Colon (tissue), 2 donors: ENCODE measurements around the gene EML4.
"Not testable (repeated sequence)": the region's sequence is repeated elsewhere in the genome, so short reads cannot be mapped to it uniquely, and the experiment has no call there.

Source experiments
- FAIRE-seq: peaks from 2 replicates; lab custom pipeline; 2012; peaks lifted over from hg19 to GRCh38; lab: Jason Lieb, UNC
- donor health status: control.
- donor health status: control.

EML4 gene

GRCh38 chr2:42360493-42360889 is 191.3 kb downstream of the EML4 start:
- FAIRE-seq: no peak

- no peak for FAIRE-seq
These were observed 192.0 kb downstream of the EML4 start, which contains the start of gene COX7A2L for GRCh38 chr2:42360890-42361727. Gene COX7A2L (minus strand): TSS chr2:42361217. CDS start chr2:42361161, 56 bp downstream.

GRCh38 chr2:42361728-42362283 is 192.7 kb downstream of the EML4 start:
- no peak for FAIRE-seq

DNA sequence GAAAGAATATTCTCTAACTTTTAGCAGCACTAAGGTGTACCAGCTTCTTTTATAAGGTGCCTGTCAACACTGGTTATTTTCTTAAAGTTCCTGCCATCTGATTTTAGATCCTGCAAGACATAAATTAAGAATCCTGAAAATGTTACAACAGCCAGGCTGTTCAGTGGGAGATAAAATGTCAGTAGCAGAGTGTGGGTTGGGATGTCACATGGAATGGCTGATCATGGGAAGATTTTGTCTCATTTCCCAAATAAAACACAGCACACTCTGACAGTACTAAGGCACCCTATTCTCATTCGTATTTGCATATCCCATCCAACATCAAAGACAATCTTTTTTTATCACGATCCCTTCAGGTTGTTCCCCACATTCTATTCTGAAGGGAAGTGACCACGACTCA is 194.3 kb downstream of the EML4 start:
- FAIRE-seq: no peak

GRCh38 chr2:42364658-42365057 is 195.5 kb downstream of the EML4 start:
- FAIRE-seq: no peak

DNA sequence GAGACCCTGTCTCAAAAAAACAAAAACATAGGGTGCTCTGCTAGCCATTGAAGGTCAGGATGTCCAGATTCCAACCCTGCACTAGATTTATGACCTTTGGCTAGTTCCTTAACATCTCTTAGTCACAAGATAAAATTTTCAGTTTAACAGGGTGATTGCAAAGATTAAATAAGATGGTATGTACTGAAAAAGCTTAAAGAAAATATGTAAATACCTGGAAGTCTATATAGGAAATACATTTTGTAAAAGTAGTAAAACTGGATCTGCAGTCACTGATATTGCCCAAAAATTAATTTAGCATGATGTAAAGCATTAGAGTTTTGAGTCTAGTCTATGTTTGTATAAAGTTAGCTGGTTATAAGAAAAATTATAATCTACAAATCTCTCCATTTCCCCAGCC is 197.3 kb downstream of the EML4 start:
- FAIRE-seq: no peak

DNA sequence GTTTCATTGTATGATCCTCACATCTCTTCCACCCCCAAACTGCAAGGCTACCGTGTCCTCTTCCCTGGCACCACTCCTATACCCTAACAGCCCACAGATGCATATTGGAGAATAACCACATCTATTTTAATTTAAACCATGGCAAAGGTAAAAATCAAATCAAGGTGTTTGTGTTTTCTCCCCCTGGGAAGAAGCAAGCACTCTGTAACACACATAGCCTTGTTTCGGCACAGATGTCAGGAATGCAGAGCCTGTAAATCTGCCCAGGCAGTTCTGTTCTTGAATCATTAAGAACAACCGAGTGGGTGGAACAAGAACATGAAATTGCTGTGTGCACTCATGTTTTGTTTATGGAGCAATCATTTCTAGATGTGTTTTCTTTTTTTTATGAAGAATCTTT is 198.7 kb downstream of the EML4 start:
- no peak for FAIRE-seq

GRCh38 chr2:42368817-42369531 is 199.8 kb downstream of the EML4 start:
- no peak for FAIRE-seq

DNA sequence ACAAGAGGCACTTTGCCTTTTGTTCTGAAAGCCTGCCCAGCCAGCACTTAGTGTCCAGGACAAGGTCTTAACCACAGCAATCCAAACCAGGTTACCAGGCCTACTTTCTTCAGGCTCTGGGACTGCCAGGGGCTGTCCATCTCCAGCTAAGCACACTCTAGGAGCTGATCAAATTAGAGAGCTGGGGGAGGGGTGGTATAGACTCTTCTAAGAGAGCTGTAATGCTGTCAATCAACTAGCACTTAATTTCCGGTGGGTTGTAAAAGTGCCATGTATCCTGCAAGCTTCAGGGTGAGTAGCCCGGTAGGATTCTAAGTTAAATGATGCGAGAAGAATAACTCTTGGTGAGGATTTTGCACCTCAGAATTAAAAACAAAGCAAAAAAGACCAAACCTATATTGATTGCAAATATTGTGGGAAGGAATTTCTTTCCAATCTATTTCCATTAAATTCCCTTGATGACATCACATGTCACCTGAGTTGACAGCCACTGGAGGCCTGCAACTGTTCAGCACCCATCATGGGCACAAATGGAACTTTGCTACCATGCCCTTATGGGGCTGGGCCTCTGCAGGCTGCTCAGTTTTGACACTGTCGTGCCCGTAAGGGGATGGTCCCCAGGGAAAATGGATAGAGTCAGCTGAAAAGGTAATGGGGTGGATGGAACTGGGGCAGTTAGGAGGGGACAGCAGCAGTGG is 200.5 kb downstream of the EML4 start:
- FAIRE-seq: no peak

- no peak for FAIRE-seq
These were observed 202.7 kb downstream of the EML4 start for GRCh38 chr2:42371611-42372473.

DNA sequence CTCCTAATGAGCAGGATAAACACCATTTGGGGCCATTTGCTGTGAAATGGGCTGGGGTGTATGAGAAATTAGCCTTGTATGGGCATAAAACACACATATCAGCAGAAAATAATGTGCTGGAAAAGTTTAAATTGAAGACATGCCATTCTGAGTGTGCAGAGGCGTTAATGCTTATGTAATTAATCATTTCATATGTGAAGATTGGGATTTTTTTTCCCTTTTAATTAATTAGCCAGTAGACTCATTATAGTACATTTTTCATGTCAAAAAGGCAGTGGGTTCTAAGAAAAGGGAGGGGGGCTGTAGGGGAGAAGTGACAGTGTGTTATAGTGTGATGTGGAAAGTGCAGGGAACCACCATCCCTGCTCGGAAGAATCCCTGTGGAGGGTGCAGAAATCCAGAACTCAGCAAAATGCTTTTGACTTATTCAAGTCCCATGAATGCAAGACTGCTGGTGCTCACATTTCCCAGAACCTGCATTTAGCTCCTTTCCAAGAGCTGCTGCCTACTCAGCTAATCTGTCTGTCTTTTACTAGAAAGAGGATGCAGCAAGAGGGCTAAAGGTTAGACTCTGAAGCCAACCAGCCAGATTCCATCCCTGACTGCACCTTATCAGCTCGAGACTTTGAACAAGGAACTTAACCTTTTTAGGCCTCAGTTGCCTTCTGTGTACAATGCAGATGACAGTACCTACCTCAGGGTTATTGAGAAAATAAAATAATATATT is 203.5 kb downstream of the EML4 start:
- no peak for FAIRE-seq

DNA sequence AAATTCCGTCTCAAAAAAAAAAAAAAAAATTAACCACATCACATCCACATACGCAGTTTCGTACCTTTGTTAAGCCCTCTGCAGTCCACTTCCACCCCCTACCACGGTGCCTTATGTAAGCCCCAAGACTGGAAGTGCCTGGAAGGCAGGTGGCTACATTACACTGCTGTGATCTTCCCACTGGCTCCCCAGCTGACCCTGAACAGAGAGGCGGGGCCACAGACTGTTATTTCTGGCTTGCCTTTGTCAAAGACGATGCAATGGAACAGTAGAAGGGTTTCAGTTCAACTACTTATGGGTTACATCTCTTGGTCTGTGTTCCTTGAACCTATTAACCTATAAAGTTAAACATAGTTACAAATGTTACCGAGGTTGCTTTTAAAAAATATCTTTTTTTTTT is 207.6 kb downstream of the EML4 start:
- FAIRE-seq: no peak

GRCh38 chr2:42378415-42378814 is 209.3 kb downstream of the EML4 start:
- FAIRE-seq: no peak

DNA sequence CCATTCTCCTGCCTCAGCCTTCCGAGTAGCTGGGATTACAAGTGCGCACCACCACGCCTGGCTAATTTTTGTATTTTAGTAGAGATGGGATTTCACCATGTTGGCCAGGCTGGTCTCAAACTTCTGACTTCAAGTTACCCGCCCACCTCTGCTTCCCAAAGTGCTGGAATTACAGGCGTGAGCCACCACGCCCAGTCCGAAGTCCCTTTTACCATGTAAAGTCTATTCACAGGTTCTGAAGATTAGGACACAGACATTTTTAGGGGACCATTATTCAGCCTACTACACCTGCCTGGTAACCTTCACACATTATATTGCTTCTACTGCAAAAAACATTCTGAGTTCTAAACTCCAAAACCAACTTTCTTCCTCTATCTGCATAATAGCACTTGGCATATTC is 210.9 kb downstream of the EML4 start:
- FAIRE-seq: not testable (repeated sequence)

DNA sequence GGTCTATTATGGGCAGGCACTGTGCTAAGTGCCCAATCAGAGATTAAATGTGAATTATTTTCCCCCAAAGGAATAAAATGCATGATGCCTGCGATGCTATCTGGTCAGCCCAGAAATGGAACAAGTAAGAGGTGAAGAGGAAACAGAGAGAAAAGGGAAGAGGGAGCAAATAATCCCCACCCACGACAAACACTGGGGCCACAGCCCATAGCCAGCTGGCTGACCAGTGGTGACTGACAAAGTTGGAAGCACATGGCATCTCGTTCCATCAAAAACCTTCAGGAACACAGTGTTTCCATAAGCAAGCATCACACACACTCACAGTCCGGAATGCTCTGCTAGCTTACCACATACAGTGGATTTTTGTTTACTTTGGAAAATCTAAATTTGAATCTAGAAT is 213.0 kb downstream of the EML4 start:
- FAIRE-seq: no peak
